ENCODE results near the gene EHMT2.
"Not testable (repeated sequence)": the region's sequence is repeated elsewhere in the genome, so short reads cannot be mapped to it uniquely, and the experiment has no call there.

Gene EHMT2

GRCh38 chr6:31869343-31869742, 28.2 kb downstream of the EHMT2 start:
- DNase-seq, result no peak

- not testable (repeated sequence) for DNase-seq
Observed at GRCh38 chr6:31868658-31868971, 28.9 kb downstream of the EHMT2 start.

GRCh38 chr6:31865205-31866118, 32.0 kb downstream of the EHMT2 start:
- DNase-seq, result no peak

- no peak for DNase-seq
Observed at GRCh38 chr6:31864818-31865204, 32.7 kb downstream of the EHMT2 start.

- not testable (repeated sequence) for DNase-seq
Observed at GRCh38 chr6:31864123-31864562, 33.4 kb downstream of the EHMT2 start.

GRCh38 chr6:31862344-31863235, 34.9 kb downstream of the EHMT2 start, which contains the start of gene NEU1:
TSS of gene NEU1 (minus strand) at chr6:31862821. CDS start at chr6:31862776, 45 bp downstream.
- peak; percentile 98 for DNase-seq

GRCh38 chr6:31861919-31862343, 35.6 kb downstream of the EHMT2 start:
- no peak for DNase-seq

GRCh38 chr6:31861150-31861549, 36.3 kb downstream of the EHMT2 start:
- no peak for DNase-seq

GRCh38 chr6:31860349-31860748, 37.1 kb downstream of the EHMT2 start:
- no peak for DNase-seq

GRCh38 chr6:31859923-31860322, 37.6 kb downstream of the EHMT2 start:
- DNase-seq, result no peak

GRCh38 chr6:31858707-31859106, 38.8 kb downstream of the EHMT2 start:
- DNase-seq, result no peak

- not testable (repeated sequence) for DNase-seq
Observed at GRCh38 chr6:31857774-31858173, 39.7 kb downstream of the EHMT2 start.

GRCh38 chr6:31851980-31852718, 45.3 kb downstream of the EHMT2 start:
- not testable (repeated sequence) for DNase-seq

GRCh38 chr6:31851485-31851832, 46.0 kb downstream of the EHMT2 start:
- no peak for DNase-seq

- no peak for DNase-seq
Observed at GRCh38 chr6:31850765-31851484, 46.6 kb downstream of the EHMT2 start.

GRCh38 chr6:31847276-31847978, 50.1 kb downstream of the EHMT2 start:
- no peak for DNase-seq

GRCh38 chr6:31844507-31844906, 53.0 kb downstream of the EHMT2 start:
- DNase-seq, result no peak

GRCh38 chr6:31842053-31842452, 55.4 kb downstream of the EHMT2 start:
- no peak for DNase-seq

GRCh38 chr6:31839779-31840126, 57.7 kb downstream of the EHMT2 start:
- not testable (repeated sequence) for DNase-seq

GRCh38 chr6:31838968-31839367, 58.5 kb downstream of the EHMT2 start:
- DNase-seq, result no peak

GRCh38 chr6:31838114-31838553, 59.4 kb downstream of the EHMT2 start:
- not testable (repeated sequence) for DNase-seq

Measured in NCI-H1092 treated with DMSO at 0.1 percent for 48 hours (cell line).